ENCODE results near the gene SEC16A. TPM values are rescaled to one million over a fixed set of nuclear protein-coding genes. Genes with fewer than 3 reads are reported as not detected.

Gene SEC16A
- total RNA-seq, 4 donors from 2014 or later: 47.7 to 73.8 (median 62.5) TPM

DNA sequence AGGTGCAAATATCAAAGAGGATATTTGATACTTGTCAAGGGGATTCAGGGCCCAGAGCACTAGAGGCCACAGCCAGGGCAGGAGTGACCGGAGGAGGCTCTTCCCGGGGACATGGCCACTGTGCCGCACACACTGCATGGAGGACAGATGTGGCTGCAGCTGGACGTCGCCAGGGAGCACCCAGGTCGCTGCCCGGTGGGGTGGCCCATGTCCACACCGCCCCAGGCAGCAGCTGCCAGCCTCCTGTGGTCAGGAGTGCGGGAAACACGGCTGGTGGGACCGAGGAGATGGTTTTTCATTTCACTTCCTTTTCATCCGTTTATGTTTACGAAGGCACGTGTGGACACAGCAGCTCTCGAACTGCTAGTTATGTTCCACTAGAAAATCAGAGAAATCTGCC is 15.1 kb downstream of the SEC16A start:
- Histone ChIP-seq H3K36me3 (peaks cover 75 to 93% of the 10 kb centered on the region in 2 donors), H3K27me3 (no peaks in the 10 kb centered on the region), H3K9me3 (no peaks in the 10 kb centered on the region), H3K4me3 (replicated peaks in 1 of 3) (no peak overlapping the region), H3K27ac (no peak overlapping the region), H3K4me1 (no peaks in the 10 kb centered on the region)
- intact Hi-C loops (cut with DNase I): no loop called here
- 87 to 93% methylated on average over 14 to 15 of the region's 15 CpGs for WGBS, 2 donors
- TF ChIP-seq POLR2A (IDR thresholded peaks at IDR 0.05): no peak
- TF ChIP-seq, protein P1, sequence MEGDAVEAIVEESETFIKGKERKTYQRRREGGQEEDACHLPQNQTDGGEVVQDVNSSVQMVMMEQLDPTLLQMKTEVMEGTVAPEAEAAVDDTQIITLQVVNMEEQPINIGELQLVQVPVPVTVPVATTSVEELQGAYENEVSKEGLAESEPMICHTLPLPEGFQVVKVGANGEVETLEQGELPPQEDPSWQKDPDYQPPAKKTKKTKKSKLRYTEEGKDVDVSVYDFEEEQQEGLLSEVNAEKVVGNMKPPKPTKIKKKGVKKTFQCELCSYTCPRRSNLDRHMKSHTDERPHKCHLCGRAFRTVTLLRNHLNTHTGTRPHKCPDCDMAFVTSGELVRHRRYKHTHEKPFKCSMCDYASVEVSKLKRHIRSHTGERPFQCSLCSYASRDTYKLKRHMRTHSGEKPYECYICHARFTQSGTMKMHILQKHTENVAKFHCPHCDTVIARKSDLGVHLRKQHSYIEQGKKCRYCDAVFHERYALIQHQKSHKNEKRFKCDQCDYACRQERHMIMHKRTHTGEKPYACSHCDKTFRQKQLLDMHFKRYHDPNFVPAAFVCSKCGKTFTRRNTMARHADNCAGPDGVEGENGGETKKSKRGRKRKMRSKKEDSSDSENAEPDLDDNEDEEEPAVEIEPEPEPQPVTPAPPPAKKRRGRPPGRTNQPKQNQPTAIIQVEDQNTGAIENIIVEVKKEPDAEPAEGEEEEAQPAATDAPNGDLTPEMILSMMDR (IDR thresholded peaks at IDR 0.05): no peak
- DNase-seq: no peak

DNA sequence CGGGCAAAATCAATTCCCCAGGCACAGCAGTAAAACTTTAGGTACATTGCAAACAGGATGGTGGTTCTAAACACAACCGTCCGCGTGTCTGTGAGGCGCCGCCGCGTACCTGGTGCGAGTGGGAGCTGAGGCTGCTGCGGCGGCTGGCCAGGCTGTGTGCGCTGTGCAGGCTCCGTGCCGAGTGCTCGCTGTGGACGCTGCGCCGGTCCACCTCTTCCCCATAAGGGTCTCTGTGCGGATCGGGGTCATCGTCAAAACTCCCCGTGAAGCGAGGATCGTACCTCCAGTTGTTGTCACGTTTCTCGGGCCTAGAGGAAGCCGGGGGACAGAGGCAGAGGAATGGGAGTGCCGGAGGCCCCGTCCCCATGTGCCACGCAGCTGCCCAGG is 16.7 kb downstream of the SEC16A start:
- TF ChIP-seq, protein P1 (IDR thresholded peaks at IDR 0.05): no peak
- TF ChIP-seq POLR2A (IDR thresholded peaks at IDR 0.05): no peak
- H3K27me3 ChIP-seq: no peaks in the 10 kb centered on the region
- no peak overlapping the region for H3K27ac ChIP-seq
- WGBS, 2 donors: 94 to 95% methylated on average over 30 of the region's 30 CpGs
- H3K36me3 ChIP-seq: peaks cover 82 to 93% of the 10 kb centered on the region in 2 donors
- no peak for DNase-seq
- no peaks in the 10 kb centered on the region for H3K4me1 ChIP-seq
- H3K9me3 ChIP-seq: no peaks in the 10 kb centered on the region
- intact Hi-C loops (cut with DNase I): no loop called here
- no peak overlapping the region for H3K4me3 ChIP-seq (replicated peaks in 1 of 3)

DNA sequence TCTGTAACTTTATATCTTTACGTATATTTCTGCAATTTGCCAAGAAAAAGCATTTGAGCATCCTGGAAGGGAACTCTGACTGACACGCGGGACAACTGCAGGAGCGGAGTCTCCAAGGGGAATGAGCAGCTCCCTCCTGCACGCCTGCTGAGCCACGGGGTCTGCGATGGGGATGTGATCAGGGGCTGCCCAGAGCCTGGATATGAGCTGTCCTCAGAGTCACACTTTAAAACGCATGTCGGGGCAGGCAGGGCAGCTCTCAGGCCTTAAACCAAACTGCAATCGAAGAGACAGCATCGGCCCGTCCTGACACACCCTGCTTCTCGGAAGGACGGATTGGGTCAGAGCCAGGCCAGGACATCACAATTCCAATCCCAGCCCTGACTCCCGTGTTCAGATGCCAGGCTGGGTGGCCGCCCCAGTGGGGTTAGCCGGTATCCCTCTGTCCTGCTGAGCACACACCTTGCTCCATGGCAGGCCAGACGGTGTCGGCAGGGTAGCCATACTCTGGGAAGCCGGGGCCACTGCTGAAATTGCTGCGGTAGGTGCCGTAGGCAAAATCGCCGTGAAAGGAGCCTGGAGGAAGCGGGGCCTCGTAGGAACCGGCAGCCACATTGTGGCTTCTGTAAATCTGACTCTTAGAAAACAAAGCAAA is 17.2 kb downstream of the SEC16A start:
- no peak for TF ChIP-seq POLR2A (IDR thresholded peaks at IDR 0.05)
- TF ChIP-seq, protein P1 (IDR thresholded peaks at IDR 0.05): no peak
- Histone ChIP-seq H3K27ac (no peak overlapping the region), H3K27me3 (no peaks in the 10 kb centered on the region), H3K4me3 (replicated peaks in 1 of 3) (no peak overlapping the region), H3K36me3 (peaks cover 80 to 93% of the 10 kb centered on the region in 2 donors), H3K9me3 (no peaks in the 10 kb centered on the region), H3K4me1 (no peaks in the 10 kb centered on the region)
- DNase-seq: no peak
- 95 to 96% methylated on average over 27 of the region's 27 CpGs for WGBS, 2 donors
- intact Hi-C loops (cut with DNase I): no loop called here

DNA sequence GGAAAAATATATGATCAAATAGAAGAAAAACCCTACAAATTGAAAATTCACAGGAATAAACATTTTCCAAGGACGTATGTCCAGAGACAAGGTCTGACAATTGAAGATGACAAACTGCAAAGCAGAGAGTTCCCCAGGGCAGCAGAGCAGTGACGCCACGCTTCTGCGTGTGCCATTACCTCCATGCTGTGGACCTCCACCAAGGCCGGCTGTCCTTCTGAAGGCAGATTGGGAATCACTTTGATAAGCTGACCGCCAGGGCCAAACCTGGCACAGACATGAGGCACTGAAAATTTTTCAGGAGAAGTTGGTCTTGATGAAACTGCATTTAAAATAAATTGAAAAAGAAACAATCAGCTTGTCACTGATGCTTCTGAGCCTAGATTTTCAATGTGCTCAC is 18.6 kb downstream of the SEC16A start:
- Histone ChIP-seq H3K4me1 (no peaks in the 10 kb centered on the region), H3K9me3 (no peaks in the 10 kb centered on the region), H3K36me3 (peaks cover 84 to 94% of the 10 kb centered on the region in 2 donors), H3K27ac (no peak overlapping the region), H3K4me3 (replicated peaks in 1 of 3) (no peak overlapping the region), H3K27me3 (no peaks in the 10 kb centered on the region)
- 90 to 94% methylated on average over 6 of the region's 6 CpGs for WGBS, 2 donors
- no peak for DNase-seq
- TF ChIP-seq, protein P1 (IDR thresholded peaks at IDR 0.05): no peak
- no peak for TF ChIP-seq POLR2A (IDR thresholded peaks at IDR 0.05)
- intact Hi-C loops (cut with DNase I): no loop called here

DNA sequence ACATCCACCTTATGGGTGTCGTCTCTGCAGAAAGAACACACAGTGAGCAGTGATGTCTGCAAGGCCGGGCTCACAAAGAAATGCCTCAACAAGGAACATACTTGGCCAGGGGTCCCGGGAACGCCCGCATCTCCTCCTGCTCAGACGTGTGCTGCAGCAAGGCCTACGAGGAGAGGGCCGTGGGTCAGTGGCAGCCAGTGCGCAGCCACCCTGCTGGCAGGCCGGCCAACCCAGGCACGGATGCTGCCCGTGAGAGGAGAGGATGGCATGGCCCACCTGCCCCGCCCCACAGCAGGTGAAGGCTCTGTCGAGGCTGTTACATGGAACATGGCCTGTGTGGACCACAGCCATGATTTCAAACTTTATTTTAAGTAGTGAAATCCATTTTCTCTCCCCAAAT is 19.3 kb downstream of the SEC16A start:
- WGBS, 2 donors: 91 to 95% methylated on average over 12 to 14 of the region's 14 CpGs
- Histone ChIP-seq H3K27ac (no peak overlapping the region), H3K9me3 (no peaks in the 10 kb centered on the region), H3K27me3 (no peaks in the 10 kb centered on the region), H3K36me3 (peaks cover 90 to 95% of the 10 kb centered on the region in 2 donors), H3K4me1 (no peaks in the 10 kb centered on the region), H3K4me3 (replicated peaks in 1 of 3) (no peak overlapping the region)
- no peak for DNase-seq
- intact Hi-C loops (cut with DNase I): no loop called here
- no peak for TF ChIP-seq POLR2A (IDR thresholded peaks at IDR 0.05)
- TF ChIP-seq, protein P1 (IDR thresholded peaks at IDR 0.05): no peak

Data from thyroid gland (tissue), 4 donors.